Activated B cell treated with CpG ODN at 0.5 μM for 24 hours (primary cell): ENCODE data around the gene TM2D1. TPM values are rescaled to one million over a fixed set of nuclear protein-coding genes. Genes with fewer than 3 reads are reported as not detected.
"Not testable (repeated sequence)": the region's sequence is repeated elsewhere in the genome, so short reads cannot be mapped to it uniquely, and the experiment has no call there.

ENCODE experiments used
- ATAC-seq: fragments of 200-7000 bp; cut with Tn5 transposase; one replicate; pipeline ENCODE4 v1.10.0; 2021; ENCODE audit warnings: low read depth, mild to moderate bottlenecking, moderate library complexity
- CTCF ChIA-PET: fragments of 350-600 bp; sonication (Branson Sonifier 250); formaldehyde crosslinking; loops from one replicate; lab custom pipeline; 2021; ENCODE audit warnings: antibody characterized with exemption; lab: Charles Lee
- POLR2A ChIA-PET: fragments of 350-600 bp; sonication (Branson Sonifier 250); formaldehyde crosslinking; loops from one replicate; lab custom pipeline; 2021; ENCODE audit warnings: antibody characterized with exemption; lab: Charles Lee
- DNase-seq: peaks from one replicate; pipeline ENCODE4 v3.0.0; 2022
- H3K27ac Mint-ChIP-seq: one replicate; pipeline ENCODE4 v1.8.0; 2020; ENCODE audit warnings: mixed read lengths
- H3K27me3 Mint-ChIP-seq: one replicate; pipeline ENCODE4 v1.8.0; 2021; ENCODE audit warnings: mixed read lengths
- H3K36me3 Mint-ChIP-seq: one replicate; pipeline ENCODE4 v1.8.0; 2021; ENCODE audit warnings: low read depth, mixed read lengths
- H3K4me1 Mint-ChIP-seq: one replicate; pipeline ENCODE4 v1.8.0; 2021; ENCODE audit warnings: mixed read lengths
- H3K4me3 Mint-ChIP-seq: one replicate; pipeline ENCODE4 v1.8.0; 2020; ENCODE audit warnings: mild to moderate bottlenecking, mixed read lengths
- H3K9me3 Mint-ChIP-seq: one replicate; pipeline ENCODE4 v1.8.0; 2020; ENCODE audit warnings: mixed read lengths
- CTCF ChIP-seq: fragments of 200-600 bp; IDR thresholded peaks from one replicate; pipeline ENCODE4 v1.8.0; 2022; ENCODE audit warnings: antibody characterized with exemption, mild to moderate bottlenecking
- intact Hi-C: fragments of 100-400 bp; cut with micrococcal nuclease; formaldehyde crosslinking; loops from one replicate; pipeline ENCODE4 v1.15.1; 2024
- total RNA-seq: library from RNA; stranded (reverse); gene quantifications from 2 replicates; pipeline ENCODE4 v1.2.3, GENCODE V29; 2022

TM2D1 gene
- total RNA-seq, 1 donor from 2014 or later: 41.4 TPM

DNA sequence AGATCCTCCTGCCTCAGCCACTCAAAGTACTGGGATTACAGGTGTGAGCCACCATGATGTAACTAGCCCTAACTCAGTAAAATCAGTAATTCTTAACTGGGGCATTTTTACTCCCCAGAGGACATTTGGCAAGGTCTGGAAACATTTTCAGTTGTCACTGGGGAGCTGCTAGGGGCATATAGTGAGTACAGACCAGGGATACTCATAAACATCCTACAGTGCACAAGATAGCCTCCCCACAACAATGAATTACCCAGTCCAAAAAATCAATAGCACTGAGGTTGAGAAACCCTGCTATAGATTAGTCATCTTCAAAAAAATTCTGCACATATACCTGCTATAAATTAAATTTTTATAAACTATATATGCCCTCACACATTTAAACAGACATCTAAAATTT lies 13.0 kb downstream of the TM2D1 start:
- no peaks in the 10 kb centered on the region for H3K9me3 Mint-ChIP-seq
- TF ChIP-seq CTCF: no peak
- no peak overlapping the region for H3K4me3 Mint-ChIP-seq
- POLR2A ChIA-PET: no interaction called here
- peaks cover 3% of the 10 kb centered on the region for H3K4me1 Mint-ChIP-seq
- ATAC-seq (no peak), DNase-seq (no peak)
- CTCF ChIA-PET: no interaction called here
- H3K27me3 Mint-ChIP-seq: no peaks in the 10 kb centered on the region
- intact Hi-C loops: no loop called here
- H3K36me3 Mint-ChIP-seq: peaks cover 54% of the 10 kb centered on the region
- no peak overlapping the region for H3K27ac Mint-ChIP-seq

DNA sequence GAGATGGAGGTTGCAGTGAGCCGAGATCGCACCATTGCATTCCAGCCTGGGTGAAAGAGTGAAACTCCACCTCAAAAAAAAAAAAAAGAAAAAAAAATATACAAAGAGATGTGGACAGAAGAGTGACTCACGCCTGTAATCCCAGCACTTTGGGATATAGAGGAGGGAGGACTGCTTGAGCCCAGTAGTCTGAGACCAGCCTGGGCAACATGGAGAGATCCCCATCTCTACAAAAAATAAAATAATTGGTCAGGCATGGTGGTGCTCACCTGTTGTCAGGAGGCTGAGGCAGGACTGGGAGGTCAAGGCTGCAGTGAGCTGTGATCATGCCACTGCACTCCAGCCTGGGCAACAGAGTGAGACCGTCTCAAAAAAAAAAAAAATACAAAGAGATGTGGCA lies 13.7 kb downstream of the TM2D1 start:
- H3K27ac Mint-ChIP-seq: not testable (repeated sequence)

GRCh38 chr1:61709908-61710289 lies 15.0 kb downstream of the TM2D1 start:
- intact Hi-C loops: no loop called here
- ATAC-seq (no peak), DNase-seq (no peak)
- Mint-ChIP-seq H3K4me3 (no peak overlapping the region), H3K27ac (no peak overlapping the region), H3K4me1 (peaks cover 1% of the 10 kb centered on the region), H3K36me3 (peaks cover 59% of the 10 kb centered on the region), H3K9me3 (no peaks in the 10 kb centered on the region), H3K27me3 (no peaks in the 10 kb centered on the region)
- POLR2A ChIA-PET: no interaction called here
- TF ChIP-seq CTCF: no peak
- CTCF ChIA-PET: no interaction called here

More for the DNA sequence above, 13.7 kb downstream of the TM2D1 start:
- POLR2A ChIA-PET, DNase-seq, intact Hi-C loops, H3K4me1 Mint-ChIP-seq, CTCF ChIA-PET, H3K27me3 Mint-ChIP-seq, H3K4me3 Mint-ChIP-seq, ATAC-seq, H3K9me3 Mint-ChIP-seq: not testable (repeated sequence)
- H3K36me3 Mint-ChIP-seq: peaks cover 55% of the 10 kb centered on the region

- Mint-ChIP-seq H3K4me3 (no peak overlapping the region), H3K9me3 (no peaks in the 10 kb centered on the region), H3K27me3 (no peaks in the 10 kb centered on the region), H3K27ac (no peak overlapping the region), H3K4me1 (peaks cover 1% of the 10 kb centered on the region), H3K36me3 (peaks cover 63% of the 10 kb centered on the region)
- ChIA-PET POLR2A (no interaction called here), CTCF (no interaction called here)
- TF ChIP-seq CTCF: no peak
- DNase-seq: no peak
- intact Hi-C loops: no loop called here
- ATAC-seq: no peak
These were observed 15.7 kb downstream of the TM2D1 start for GRCh38 chr1:61708953-61709907.

DNA sequence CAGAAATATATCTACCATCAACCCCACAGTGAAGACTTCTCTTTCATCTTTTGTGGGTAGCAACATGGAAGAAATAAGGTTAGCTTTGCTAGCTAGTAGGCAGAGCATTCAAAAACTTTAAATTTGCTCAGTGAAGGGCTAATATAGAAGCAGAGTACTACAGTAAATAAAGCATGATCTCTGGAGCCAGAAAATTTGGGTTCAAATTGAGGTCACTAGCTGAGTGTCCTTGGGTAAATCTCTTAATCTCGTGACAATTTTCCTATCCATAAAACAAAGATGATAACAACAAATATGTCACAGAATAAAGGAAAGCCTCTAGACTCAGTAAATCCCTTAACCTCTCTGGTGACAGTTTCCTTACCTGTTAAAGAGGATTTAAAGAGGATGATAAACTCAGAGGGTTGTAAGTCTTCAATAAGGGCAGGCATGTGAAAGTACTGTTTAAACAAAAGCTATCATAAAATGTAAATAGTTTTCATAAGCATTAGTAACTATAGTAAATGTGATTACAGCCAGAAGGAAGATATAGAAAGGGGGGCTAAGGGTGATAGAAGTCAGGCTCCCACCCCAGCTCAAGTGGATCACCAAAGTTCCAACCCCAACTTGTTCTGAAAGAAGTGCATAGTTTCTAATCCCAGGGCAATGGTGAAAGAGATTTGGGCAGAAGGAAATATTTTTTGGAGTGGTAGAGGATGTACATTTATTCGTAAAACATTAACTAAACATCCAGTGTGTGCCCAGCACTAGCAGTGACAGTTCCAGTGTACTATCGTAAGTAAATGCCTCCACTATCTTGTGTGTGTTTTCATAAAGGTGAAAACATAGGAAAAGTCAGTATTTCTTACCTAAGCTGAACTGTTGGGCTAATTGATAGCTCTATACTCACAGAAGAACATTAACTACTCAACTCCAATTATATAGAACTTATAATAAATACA lies 24.8 kb downstream of the TM2D1 start:
- Mint-ChIP-seq H3K4me3 (no peak overlapping the region), H3K27ac (no peak overlapping the region), H3K9me3 (no peaks in the 10 kb centered on the region), H3K27me3 (no peaks in the 10 kb centered on the region), H3K36me3 (peaks cover 72% of the 10 kb centered on the region), H3K4me1 (no peaks in the 10 kb centered on the region)
- no peak for TF ChIP-seq CTCF
- ChIA-PET POLR2A (no interaction called here), CTCF (no interaction called here)
- ATAC-seq (no peak), DNase-seq (no peak)
- intact Hi-C loops: no loop called here
